ENCODE measurements around the gene MANF.

The MANF gene

GRCh38 chr3:51379301-51379700 lies 5.8 kb upstream of the MANF start:
- Histone ChIP-seq H3K4me3 (ENCODE audit: low read length) (no peak overlapping the region), H3K36me3 (ENCODE audit: control insufficient read depth, insufficient read depth, low read length) (no peaks in the 10 kb centered on the region), H4K5ac (ENCODE audit: low read length) (no peak overlapping the region), H2BK15ac (replicated peaks; ENCODE audit: low read depth) (no peak overlapping the region), H3K4me2 (ENCODE audit: low read length) (no peak overlapping the region), H2BK5ac (ENCODE audit: low read length) (no peak overlapping the region), H4K8ac (ENCODE audit: low read depth, low read length) (no peak overlapping the region), H3K79me1 (ENCODE audit: low read length) (no peaks in the 10 kb centered on the region), H3K27me3 (ENCODE audit: insufficient read depth, low read length, poor library complexity) (no peaks in the 10 kb centered on the region), H3K9ac (ENCODE audit: low read length) (no peak overlapping the region), H3K56ac (ENCODE audit: low read length) (peak overlapping the region; percentile 26), H3K18ac (ENCODE audit: low read length) (no peak overlapping the region), H3K4ac (ENCODE audit: low read depth, low read length) (no peak overlapping the region), H2BK120ac (ENCODE audit: low read depth, low read length) (no peak overlapping the region), H2AK5ac (ENCODE audit: low read length) (no peak overlapping the region), H3K79me2 (ENCODE audit: control insufficient read depth, insufficient read depth, low read length) (no peaks in the 10 kb centered on the region), H3K27ac (ENCODE audit: low read depth, low read length) (no peak overlapping the region), H3K23ac (ENCODE audit: low read length) (no peak overlapping the region), H3K4me1 (ENCODE audit: control insufficient read depth, low read depth, low read length) (no peaks in the 10 kb centered on the region)
- WGBS (ENCODE audit: extremely low coverage, insufficient coverage, low lambda C conversion rate) = no CpG with 5 or more reads among the region's 8 CpGs
- DNase-seq = no peak

DNA sequence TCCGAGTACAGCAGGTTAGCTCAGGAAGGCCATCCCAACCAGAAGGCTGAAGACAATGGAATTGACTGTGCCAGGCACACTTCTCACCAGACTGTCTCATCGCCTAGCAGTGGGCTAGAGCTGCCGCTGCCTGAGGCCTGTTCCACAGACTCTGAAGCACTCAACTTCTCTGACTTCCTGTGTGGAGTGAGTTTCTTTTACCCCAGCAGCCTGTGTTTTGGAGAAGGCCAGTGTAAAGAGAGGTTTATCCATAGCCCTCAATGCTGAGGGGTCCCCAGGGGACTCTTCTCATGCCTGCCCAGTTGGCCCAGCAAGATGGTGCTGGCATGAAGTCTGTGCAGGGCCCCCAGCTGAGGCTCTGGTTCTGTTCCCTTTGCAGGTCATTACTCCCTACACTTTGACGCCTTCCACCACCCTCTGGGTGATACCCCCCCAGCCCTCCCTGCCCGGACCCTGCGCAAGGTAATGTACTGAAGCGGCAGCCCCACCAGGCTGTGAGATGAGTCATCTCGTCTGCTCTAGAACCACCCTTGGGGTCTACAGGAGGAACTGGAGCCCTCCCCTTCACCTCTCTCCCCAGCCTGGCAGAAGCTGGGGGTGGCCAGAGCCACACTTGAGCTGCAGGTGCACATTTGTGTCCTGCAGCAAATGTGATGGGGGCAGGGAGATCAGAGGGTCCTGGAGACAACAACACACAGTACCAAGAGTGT lies 5.2 kb upstream of the MANF start:
- H2AK5ac ChIP-seq (ENCODE audit: low read length) = no peak overlapping the region
- H3K27ac ChIP-seq (ENCODE audit: low read depth, low read length) = no peak overlapping the region
- no peak for DNase-seq
- no peak overlapping the region for H3K23ac ChIP-seq (ENCODE audit: low read length)
- H4K8ac ChIP-seq (ENCODE audit: low read depth, low read length) = no peak overlapping the region
- no peak overlapping the region for H3K4me3 ChIP-seq (ENCODE audit: low read length)
- H2BK120ac ChIP-seq (ENCODE audit: low read depth, low read length) = no peak overlapping the region
- no peaks in the 10 kb centered on the region for H3K36me3 ChIP-seq (ENCODE audit: control insufficient read depth, insufficient read depth, low read length)
- no CpG with 5 or more reads among the region's 8 CpGs for WGBS (ENCODE audit: extremely low coverage, insufficient coverage, low lambda C conversion rate)
- no peak overlapping the region for H2BK15ac ChIP-seq (replicated peaks; ENCODE audit: low read depth)
- no peak overlapping the region for H3K4me2 ChIP-seq (ENCODE audit: low read length)
- no peak overlapping the region for H3K9ac ChIP-seq (ENCODE audit: low read length)
- H3K56ac ChIP-seq (ENCODE audit: low read length) = no peak overlapping the region
- H3K79me2 ChIP-seq (ENCODE audit: control insufficient read depth, insufficient read depth, low read length) = peaks cover 2% of the 10 kb centered on the region
- no peak overlapping the region for H2BK5ac ChIP-seq (ENCODE audit: low read length)
- no peaks in the 10 kb centered on the region for H3K4me1 ChIP-seq (ENCODE audit: control insufficient read depth, low read depth, low read length)
- no peaks in the 10 kb centered on the region for H3K79me1 ChIP-seq (ENCODE audit: low read length)
- no peak overlapping the region for H3K18ac ChIP-seq (ENCODE audit: low read length)
- H3K4ac ChIP-seq (ENCODE audit: low read depth, low read length) = no peak overlapping the region
- no peak overlapping the region for H4K5ac ChIP-seq (ENCODE audit: low read length)
- no peaks in the 10 kb centered on the region for H3K27me3 ChIP-seq (ENCODE audit: insufficient read depth, low read length, poor library complexity)

DNA sequence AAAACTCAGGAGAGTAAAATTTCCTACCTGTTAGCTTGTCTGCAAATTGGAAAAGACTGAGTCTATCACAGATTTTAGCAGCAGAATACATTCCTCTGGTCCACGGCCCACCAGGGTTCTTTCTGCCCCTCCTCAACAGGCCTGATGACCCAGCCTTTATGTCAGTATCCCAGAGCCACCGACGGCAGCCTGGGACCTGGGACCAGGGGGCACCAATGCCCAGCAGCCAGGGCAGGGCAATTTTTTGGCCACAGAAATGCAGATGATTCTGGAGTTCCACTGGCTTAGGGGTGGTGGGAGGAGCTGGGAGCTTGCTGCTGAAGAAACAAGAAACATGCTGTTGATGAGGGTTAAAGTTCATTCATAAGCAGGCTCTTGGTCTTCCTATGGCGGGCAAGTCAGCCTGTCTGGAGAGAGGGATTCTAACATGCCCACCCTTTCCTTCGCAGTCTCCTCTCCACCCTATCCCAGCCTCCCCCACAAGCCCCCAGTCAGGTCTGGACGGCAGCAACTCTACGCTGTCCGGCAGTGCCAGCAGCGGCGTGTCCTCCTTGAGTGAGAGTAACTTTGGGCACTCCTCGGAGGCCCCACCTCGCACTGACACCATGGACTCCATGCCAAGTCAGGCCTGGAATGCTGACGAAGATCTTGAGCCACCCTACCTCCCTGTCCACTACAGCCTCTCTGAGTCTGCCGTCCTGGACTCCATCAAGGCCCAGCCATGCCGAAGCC lies 4.3 kb upstream of the MANF start:
- Histone ChIP-seq H3K27ac (ENCODE audit: low read depth, low read length) (no peak overlapping the region), H3K4me3 (ENCODE audit: low read length) (no peak overlapping the region), H3K79me2 (ENCODE audit: control insufficient read depth, insufficient read depth, low read length) (peaks cover 6% of the 10 kb centered on the region), H4K5ac (ENCODE audit: low read length) (no peak overlapping the region), H3K4ac (ENCODE audit: low read depth, low read length) (no peak overlapping the region), H3K36me3 (ENCODE audit: control insufficient read depth, insufficient read depth, low read length) (no peaks in the 10 kb centered on the region), H2BK15ac (replicated peaks; ENCODE audit: low read depth) (no peak overlapping the region), H3K27me3 (ENCODE audit: insufficient read depth, low read length, poor library complexity) (no peaks in the 10 kb centered on the region), H4K8ac (ENCODE audit: low read depth, low read length) (no peak overlapping the region), H3K4me2 (ENCODE audit: low read length) (no peak overlapping the region), H3K23ac (ENCODE audit: low read length) (no peak overlapping the region), H2BK5ac (ENCODE audit: low read length) (no peak overlapping the region), H3K18ac (ENCODE audit: low read length) (no peak overlapping the region), H3K9ac (ENCODE audit: low read length) (no peak overlapping the region), H3K79me1 (ENCODE audit: low read length) (no peaks in the 10 kb centered on the region), H3K4me1 (ENCODE audit: control insufficient read depth, low read depth, low read length) (no peaks in the 10 kb centered on the region), H2AK5ac (ENCODE audit: low read length) (no peak overlapping the region), H2BK120ac (ENCODE audit: low read depth, low read length) (no peak overlapping the region), H3K56ac (ENCODE audit: low read length) (no peak overlapping the region)
- no peak for DNase-seq
- WGBS (ENCODE audit: extremely low coverage, insufficient coverage, low lambda C conversion rate) = no CpG with 5 or more reads among the region's 15 CpGs

- peaks cover 1% of the 10 kb centered on the region for H3K4me1 ChIP-seq (ENCODE audit: control insufficient read depth, low read depth, low read length)
- no peak overlapping the region for H3K4me2 ChIP-seq (ENCODE audit: low read length)
- H2AK5ac ChIP-seq (ENCODE audit: low read length) = no peak overlapping the region
- H4K5ac ChIP-seq (ENCODE audit: low read length) = no peak overlapping the region
- WGBS (ENCODE audit: extremely low coverage, insufficient coverage, low lambda C conversion rate) = no CpG with 5 or more reads among the region's 18 CpGs
- no peak overlapping the region for H3K4ac ChIP-seq (ENCODE audit: low read depth, low read length)
- H3K56ac ChIP-seq (ENCODE audit: low read length) = no peak overlapping the region
- H3K23ac ChIP-seq (ENCODE audit: low read length) = no peak overlapping the region
- H3K27me3 ChIP-seq (ENCODE audit: insufficient read depth, low read length, poor library complexity) = no peaks in the 10 kb centered on the region
- no peak overlapping the region for H3K18ac ChIP-seq (ENCODE audit: low read length)
- H3K9ac ChIP-seq (ENCODE audit: low read length) = no peak overlapping the region
- H2BK15ac ChIP-seq (replicated peaks; ENCODE audit: low read depth) = no peak overlapping the region
- no peak for DNase-seq
- no peaks in the 10 kb centered on the region for H3K36me3 ChIP-seq (ENCODE audit: control insufficient read depth, insufficient read depth, low read length)
- H2BK5ac ChIP-seq (ENCODE audit: low read length) = no peak overlapping the region
- H4K8ac ChIP-seq (ENCODE audit: low read depth, low read length) = no peak overlapping the region
- H3K4me3 ChIP-seq (ENCODE audit: low read length) = no peak overlapping the region
- no peak overlapping the region for H3K27ac ChIP-seq (ENCODE audit: low read depth, low read length)
- peaks cover 11% of the 10 kb centered on the region for H3K79me2 ChIP-seq (ENCODE audit: control insufficient read depth, insufficient read depth, low read length)
- H3K79me1 ChIP-seq (ENCODE audit: low read length) = peaks cover 3% of the 10 kb centered on the region
- H2BK120ac ChIP-seq (ENCODE audit: low read depth, low read length) = no peak overlapping the region
These were observed 3.8 kb upstream of the MANF start for GRCh38 chr3:51381333-51381705.

DNA sequence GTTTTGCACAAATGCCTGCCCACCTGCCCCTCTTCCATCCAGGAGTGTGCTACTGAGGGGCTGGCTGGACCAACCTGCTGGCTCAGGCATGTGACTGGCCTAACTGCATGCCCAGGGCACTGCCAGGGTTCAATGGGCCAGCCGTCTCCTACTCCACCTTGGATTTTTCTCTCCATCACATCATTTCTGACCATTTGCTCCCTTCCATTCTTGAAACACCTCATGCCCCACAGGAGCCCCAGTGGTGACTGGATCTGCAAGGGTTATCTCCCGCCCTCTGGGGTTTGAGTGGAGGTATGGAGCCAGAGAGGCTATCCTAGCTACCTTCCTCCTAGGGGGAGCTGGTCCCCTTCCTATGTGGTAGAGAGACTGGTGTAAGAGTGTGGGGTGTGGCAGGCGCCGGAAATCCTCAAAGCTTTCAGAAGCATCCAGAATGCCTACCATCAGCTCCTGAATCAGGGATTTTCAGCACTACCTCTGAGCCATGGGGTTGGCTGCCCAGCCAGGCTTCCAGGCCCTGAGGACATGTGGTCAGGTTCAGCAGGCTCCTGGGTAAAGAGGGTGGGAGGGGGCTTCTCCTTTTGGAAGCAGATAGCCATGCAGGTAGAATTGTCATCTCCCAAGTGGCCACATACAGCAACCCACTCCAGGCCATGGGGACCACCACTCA lies 2.9 kb upstream of the MANF start:
- no peak overlapping the region for H4K8ac ChIP-seq (ENCODE audit: low read depth, low read length)
- no peak overlapping the region for H3K23ac ChIP-seq (ENCODE audit: low read length)
- H3K4me2 ChIP-seq (ENCODE audit: low read length) = no peak overlapping the region
- H3K4me1 ChIP-seq (ENCODE audit: control insufficient read depth, low read depth, low read length) = peaks cover 5% of the 10 kb centered on the region
- H3K4ac ChIP-seq (ENCODE audit: low read depth, low read length) = no peak overlapping the region
- no peak overlapping the region for H3K27ac ChIP-seq (ENCODE audit: low read depth, low read length)
- H3K9ac ChIP-seq (ENCODE audit: low read length) = no peak overlapping the region
- H3K4me3 ChIP-seq (ENCODE audit: low read length) = no peak overlapping the region
- H3K18ac ChIP-seq (ENCODE audit: low read length) = no peak overlapping the region
- H2AK5ac ChIP-seq (ENCODE audit: low read length) = no peak overlapping the region
- peaks cover 18% of the 10 kb centered on the region for H3K79me2 ChIP-seq (ENCODE audit: control insufficient read depth, insufficient read depth, low read length)
- peaks cover 9% of the 10 kb centered on the region for H3K79me1 ChIP-seq (ENCODE audit: low read length)
- no CpG with 5 or more reads among the region's 4 CpGs for WGBS (ENCODE audit: extremely low coverage, insufficient coverage, low lambda C conversion rate)
- no peaks in the 10 kb centered on the region for H3K36me3 ChIP-seq (ENCODE audit: control insufficient read depth, insufficient read depth, low read length)
- no peaks in the 10 kb centered on the region for H3K27me3 ChIP-seq (ENCODE audit: insufficient read depth, low read length, poor library complexity)
- DNase-seq = peak; percentile 60
- no peak overlapping the region for H2BK5ac ChIP-seq (ENCODE audit: low read length)
- no peak overlapping the region for H4K5ac ChIP-seq (ENCODE audit: low read length)
- H3K56ac ChIP-seq (ENCODE audit: low read length) = no peak overlapping the region
- no peak overlapping the region for H2BK15ac ChIP-seq (replicated peaks; ENCODE audit: low read depth)
- no peak overlapping the region for H2BK120ac ChIP-seq (ENCODE audit: low read depth, low read length)
